ENCODE data around the gene VEZT.

GRCh38 chr12:95336387-95337067 is 118.9 kb downstream of the VEZT start:
- TF ChIP-seq CTCF (IDR thresholded peaks at IDR 0.05; ENCODE audit: poor library complexity) (peak; percentile 90), EZH2 (IDR thresholded peaks at IDR 0.05; ENCODE audit: borderline replicate concordance) (no peak), EZH2phosphoT487 (IDR thresholded peaks at IDR 0.05; ENCODE audit: low read depth, severe bottlenecking, unreplicated experiment) (no peak)
